Stomach (tissue), 4 donors: ENCODE measurements around the gene FBXO9.

Source experiments
- POLR2AphosphoS5 ChIP-seq, 3 donors: sonication (generic); formaldehyde crosslinking; IDR thresholded peaks; one replicate each; pipeline ENCODE4 v1.6.1; 2016; ENCODE audit warnings: antibody characterized with exemption in 3 of 3
- TF ChIP-seq, protein P1 (sequence below), 7 experiments: fragments of 450-650 bp in 4 of 7; fragments of 200-600 bp in 3 of 7; sonication (generic) in 3 of 7; IDR thresholded peaks; one replicate each; pipeline ENCODE4 v1.5.1; 2016 to 2019; ENCODE audit warnings: antibody characterized with exemption in 7 of 7, control low read depth in 2 of 7, mild to moderate bottlenecking in 1 of 7

DNA sequence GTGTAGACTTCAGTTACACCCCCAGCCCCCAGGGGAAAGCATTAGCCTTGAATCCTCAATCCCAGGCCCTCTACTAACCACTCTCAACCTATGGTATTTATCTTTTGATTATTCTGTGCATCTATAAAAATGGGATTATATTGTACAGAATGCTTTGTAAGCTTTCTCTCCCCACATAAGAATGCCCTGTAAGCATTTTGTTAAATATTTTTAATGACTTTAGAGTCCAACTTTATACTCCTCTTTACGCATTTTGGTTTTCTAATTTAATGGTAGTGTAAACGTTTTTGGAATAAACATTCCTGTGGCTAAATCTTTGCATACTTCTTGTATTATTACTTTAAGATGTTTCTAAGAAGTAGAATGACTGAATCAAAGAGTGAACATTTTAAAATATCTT is 35.4 kb downstream of the FBXO9 start:
- no peak for TF ChIP-seq POLR2AphosphoS5 (IDR thresholded peaks at IDR 0.05)
- TF ChIP-seq, protein P1, sequence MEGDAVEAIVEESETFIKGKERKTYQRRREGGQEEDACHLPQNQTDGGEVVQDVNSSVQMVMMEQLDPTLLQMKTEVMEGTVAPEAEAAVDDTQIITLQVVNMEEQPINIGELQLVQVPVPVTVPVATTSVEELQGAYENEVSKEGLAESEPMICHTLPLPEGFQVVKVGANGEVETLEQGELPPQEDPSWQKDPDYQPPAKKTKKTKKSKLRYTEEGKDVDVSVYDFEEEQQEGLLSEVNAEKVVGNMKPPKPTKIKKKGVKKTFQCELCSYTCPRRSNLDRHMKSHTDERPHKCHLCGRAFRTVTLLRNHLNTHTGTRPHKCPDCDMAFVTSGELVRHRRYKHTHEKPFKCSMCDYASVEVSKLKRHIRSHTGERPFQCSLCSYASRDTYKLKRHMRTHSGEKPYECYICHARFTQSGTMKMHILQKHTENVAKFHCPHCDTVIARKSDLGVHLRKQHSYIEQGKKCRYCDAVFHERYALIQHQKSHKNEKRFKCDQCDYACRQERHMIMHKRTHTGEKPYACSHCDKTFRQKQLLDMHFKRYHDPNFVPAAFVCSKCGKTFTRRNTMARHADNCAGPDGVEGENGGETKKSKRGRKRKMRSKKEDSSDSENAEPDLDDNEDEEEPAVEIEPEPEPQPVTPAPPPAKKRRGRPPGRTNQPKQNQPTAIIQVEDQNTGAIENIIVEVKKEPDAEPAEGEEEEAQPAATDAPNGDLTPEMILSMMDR (IDR thresholded peaks at IDR 0.05) = no peak
